HepG2 (cell line): Measurements from ENCODE around the gene IFNL1. TPM values are rescaled to one million over a fixed set of nuclear protein-coding genes. Genes with fewer than 3 reads are reported as not detected.
A peak's percentile ranks its signal among the peaks of the same experiment; 100 is the strongest.

Experiments
- ATAC-seq: fragments of 200-7000 bp; cut with Tn5 transposase; 3 replicates; pipeline ENCODE4 v1.9.1; 2020; ENCODE audit warnings: mild to moderate bottlenecking, moderate library complexity
- BruUV-seq: library from RNA; stranded (reverse); fragments of 400-500 nt; replicated peaks from 2 replicates; lab custom pipeline; 2021; lab: Mats Ljungman, UMichigan
- CTCF ChIA-PET: fragments of 300-600 bp; formaldehyde crosslinking; extraction: SDS; loops from one replicate; lab custom pipeline; 2021; ENCODE audit warnings: low total read pairs, inconsistent platforms, low intra/inter-chr PET ratio; lab: Yijun Ruan, JAX
- POLR2A ChIA-PET: fragments of 350-600 bp; sonication (Branson Sonifier 250); formaldehyde crosslinking; loops from one replicate; lab custom pipeline; 2020; ENCODE audit warnings: antibody characterized with exemption, inconsistent platforms; lab: Yijun Ruan, JAX
- DNase-seq: peaks from one replicate; pipeline ENCODE4 v3.0.0-alpha.2; 2015; ENCODE audit warnings: low spot score
- FAIRE-seq: peaks from 3 replicates; lab custom pipeline; 2011; peaks lifted over from hg19 to GRCh38; lab: Jason Lieb, UNC
- H2AFZ ChIP-seq: one replicate; pipeline ENCODE4 v1.6.1; 2011; ENCODE audit warnings: low read length, inconsistent platforms
- H3K27ac ChIP-seq: fragments of 300-600 bp; 3 replicates; pipeline ENCODE4 v1.8.0; 2011; ENCODE audit warnings: mixed run types, mild to moderate bottlenecking, mixed read lengths, low read length, inconsistent platforms; ENCODE audit not compliant: insufficient read depth; ENCODE audit errors: extremely low read length
- H3K27me3 ChIP-seq, 2 experiments: fragments of 200-600 bp in 1 of 2; 2 replicates in 1 of 2; 3 replicates in 1 of 2; pipeline versions ENCODE4 v1.6.0 to v1.8.0; 2011; ENCODE audit warnings: low read length in 2 of 2, mild to moderate bottlenecking in 2 of 2, moderate library complexity in 2 of 2, inconsistent platforms in 1 of 2; ENCODE audit not compliant: insufficient read depth in 2 of 2, control insufficient read depth in 1 of 2
- H3K36me3 ChIP-seq, 2 experiments: fragments of 200-600 bp in 1 of 2; replicated peaks in 1 of 2; 2 replicates in 1 of 2; 3 replicates in 1 of 2; pipeline versions ENCODE4 v1.5.1 to v1.8.0; 2011; ENCODE audit warnings: low read length in 2 of 2, inconsistent platforms in 1 of 2; ENCODE audit not compliant: insufficient read depth in 2 of 2, control insufficient read depth in 1 of 2
- H3K4me1 ChIP-seq: 2 replicates; pipeline ENCODE4 v1.5.1; 2012; ENCODE audit warnings: low read length, inconsistent platforms; ENCODE audit not compliant: insufficient read depth
- H3K4me2 ChIP-seq: 2 replicates; pipeline ENCODE4 v1.6.0; 2011; ENCODE audit warnings: low read depth, low read length, inconsistent platforms
- H3K4me3 ChIP-seq, 3 experiments: fragments of 200-600 bp in 1 of 3; sonication (generic), shearing (Covaris generic) in 1 of 3; replicated peaks in 1 of 3; 2 replicates each; pipeline ENCODE4 v1.5.1; 2011 to 2016; ENCODE audit warnings: low read length in 3 of 3, inconsistent platforms in 2 of 3, low read depth in 2 of 3, mild to moderate bottlenecking in 2 of 3, control low read depth in 1 of 3, mixed read lengths in 1 of 3; ENCODE audit not compliant: insufficient read depth in 1 of 3
- H3K79me2 ChIP-seq: one replicate; pipeline ENCODE4 v1.6.1; 2011; ENCODE audit warnings: low read length, inconsistent platforms; ENCODE audit not compliant: insufficient read depth
- H3K9ac ChIP-seq: 2 replicates; pipeline ENCODE4 v1.6.0; 2011; ENCODE audit warnings: mild to moderate bottlenecking, low read depth, low read length, inconsistent platforms; ENCODE audit not compliant: insufficient read depth
- H3K9me3 ChIP-seq: 2 replicates; pipeline ENCODE4 v1.5.1; 2012; ENCODE audit warnings: mild to moderate bottlenecking, low read length
- H4K20me1 ChIP-seq: 2 replicates; pipeline ENCODE4 v1.6.0; 2011; ENCODE audit warnings: inconsistent platforms, mild to moderate bottlenecking, low read length, moderate library complexity; ENCODE audit not compliant: insufficient read depth
- CEBPB ChIP-seq: IDR thresholded peaks from 2 replicates; pipeline ENCODE4 v1.6.1; 2011; ENCODE audit warnings: low read depth, low read length, improper control_type of control experiment, borderline replicate concordance
- CEBPG ChIP-seq: IDR thresholded peaks from 2 replicates; pipeline ENCODE4 v1.6.1; 2016
- CREB1 ChIP-seq, 2 experiments: fragments of 450-650 bp in 1 of 2; IDR thresholded peaks; 2 replicates each; pipeline ENCODE4 v1.6.1; 2016 to 2017; ENCODE audit warnings: control low read depth in 1 of 2, mild to moderate bottlenecking in 1 of 2, missing compliant biosample characterization in 1 of 2, missing genetic modification characterization in 1 of 2
- FOXK2 ChIP-seq: fragments of 450-650 bp; IDR thresholded peaks from 2 replicates; pipeline ENCODE4 v1.6.1; 2016
- KLF11 ChIP-seq: IDR thresholded peaks from 2 replicates; pipeline ENCODE4 v1.6.1; 2016; ENCODE audit warnings: missing compliant biosample characterization
- RAD21 ChIP-seq: fragments of 450-650 bp; formaldehyde crosslinking; IDR thresholded peaks from 2 replicates; pipeline ENCODE4 v1.5.0; 2020; ENCODE audit warnings: mild to moderate bottlenecking
- RCOR2 ChIP-seq: IDR thresholded peaks from 2 replicates; pipeline ENCODE4 v1.6.1; 2016; ENCODE audit warnings: missing biosample characterization, missing genetic modification reagents
- RXRB ChIP-seq: IDR thresholded peaks from 2 replicates; pipeline ENCODE4 v1.6.1; 2016; ENCODE audit warnings: borderline replicate concordance, missing genetic modification reagents, missing compliant biosample characterization
- SIN3B ChIP-seq: fragments of 150-350 bp; IDR thresholded peaks from 2 replicates; pipeline ENCODE4 v1.6.1; 2014; ENCODE audit warnings: low read length
- SMARCC2 ChIP-seq: fragments of 450-650 bp; IDR thresholded peaks from 2 replicates; pipeline ENCODE4 v1.6.1; 2017; ENCODE audit warnings: antibody characterized with exemption, mild to moderate bottlenecking
- TEAD3 ChIP-seq: optimal IDR thresholded peaks from 2 replicates; pipeline ENCODE3; 2016; ENCODE audit warnings: borderline replicate concordance
- ZKSCAN8 ChIP-seq: IDR thresholded peaks from 2 replicates; pipeline ENCODE4 v1.6.1; 2016; ENCODE audit warnings: borderline replicate concordance, missing genetic modification reagents, missing compliant biosample characterization
- ZNF142 ChIP-seq: sonication (generic); formaldehyde crosslinking; IDR thresholded peaks from 2 replicates; pipeline ENCODE4 v1.4.0; 2020; ENCODE audit warnings: missing genetic modification reagents
- ZNF597 ChIP-seq: sonication (generic); formaldehyde crosslinking; IDR thresholded peaks from 2 replicates; pipeline ENCODE4 v1.5.0; 2020; ENCODE audit warnings: missing genetic modification reagents
- ZNF709 ChIP-seq: sonication (generic); formaldehyde crosslinking; IDR thresholded peaks from 2 replicates; pipeline ENCODE4 v1.5.0; 2020; ENCODE audit warnings: mild to moderate bottlenecking, missing genetic modification reagents
- WGBS: methylation state at CpG from one replicate; pipeline ENCODE4 v1.1.6; 2017; ENCODE audit warnings: low lambda C conversion rate; 5-methylcytosine and 5-hydroxymethylcytosine counted together
- in situ Hi-C: cut with HindIII; loops from 2 replicates; pipeline ENCODE4 v1.10.0; 2017; ENCODE audit warnings: low pct_unique_long_range_greater_than_20kb; ENCODE audit not compliant: extremely low pct_ligation_motif_present
- intact Hi-C: fragments of 100-400 bp; cut with micrococcal nuclease; formaldehyde crosslinking; loops from one replicate; pipeline ENCODE4 v1.10.0; 2022; ENCODE audit not compliant: unreplicated experiment
- polyA plus RNA-seq, 8 experiments: library from polyadenylated mRNA; depleted of rRNA in 3 of 8; stranded (reverse) in 7 of 8; unstranded in 1 of 8; fragments of >200 nt; fragmentation: Illumina TruSeq in 4 of 8; extraction: Trizol in 4 of 8; gene quantifications; 2 replicates each; pipeline versions ENCODE4 v1.2.1 to v1.2.3, GENCODE V29; 2011 to 2016; ENCODE audit warnings: low read depth in 4 of 8, missing spikeins in 1 of 8, mixed read lengths in 1 of 8; ENCODE audit not compliant: insufficient read depth in 1 of 8
- total RNA-seq, 5 experiments: library from RNA; depleted of rRNA; stranded (reverse); fragments of >200 nt; fragmentation: Illumina TruSeq; extraction: Trizol; gene quantifications; 2 replicates each; pipeline ENCODE4 v1.2.3, GENCODE V29; 2016; ENCODE audit warnings: low read depth in 1 of 5
- TF ChIP-seq, protein P1 (sequence below): sonication (generic); formaldehyde crosslinking; IDR thresholded peaks from 2 replicates; pipeline ENCODE4 v1.4.0; 2020; ENCODE audit warnings: mild to moderate bottlenecking, missing genetic modification reagents, borderline replicate concordance

Gene IFNL1
- total and polyA plus RNA-seq, 2 of the 13 experiments (the other 11 are each of a cell fraction or from before 2014, with no cell fraction given) = not detected

GRCh38 chr19:39277598-39277997 is 18.6 kb upstream of the IFNL1 start:
- H3K9ac ChIP-seq = no peak overlapping the region
- no peak overlapping the region for H2AFZ ChIP-seq
- no peaks in the 10 kb centered on the region for H3K36me3 ChIP-seq
- POLR2A ChIA-PET = no interaction called here
- intact Hi-C loops (no loop called here), in situ Hi-C loops (no loop called here)
- no peak overlapping the region for H3K4me3 ChIP-seq
- DNase-seq = peak; percentile 77
- H3K27me3 ChIP-seq = no peaks in the 10 kb centered on the region; a peak in 1 of 5 replicates
- H4K20me1 ChIP-seq = no peaks in the 10 kb centered on the region
- no peaks in the 10 kb centered on the region for H3K9me3 ChIP-seq
- BruUV-seq = no TSS peak
- no peaks in the 10 kb centered on the region for H3K79me2 ChIP-seq
- FAIRE-seq = peak; percentile 81
- CTCF ChIA-PET = no interaction called here
- peak overlapping the region; percentile 40 for H3K4me2 ChIP-seq
- H3K4me1 ChIP-seq = peaks cover 6% of the 10 kb centered on the region
- ATAC-seq = peak; percentile 92
- H3K27ac ChIP-seq = no peak overlapping the region
- 28% methylated on average over 7 of the region's 7 CpGs for WGBS
- TF ChIP-seq ZKSCAN8 (CRISPR knock-in tag) = no peak
- TF ChIP-seq RCOR2 (CRISPR knock-in tag) = no peak
- no peak for TF ChIP-seq ZNF142 (CRISPR knock-in tag)
- peak; percentile 85 for TF ChIP-seq CEBPB
- TF ChIP-seq CEBPG (CRISPR knock-in tag) = peak; percentile 66
- TF ChIP-seq RXRB (CRISPR knock-in tag) = no peak
- no peak for TF ChIP-seq ZNF709 (CRISPR knock-in tag)
- TF ChIP-seq CREB1 (IDR thresholded peaks at IDR 0.05) = no peak
- no peak for TF ChIP-seq CREB1 (CRISPR knock-in tag; IDR thresholded peaks at IDR 0.05)
- no peak for TF ChIP-seq KLF11
- no peak for TF ChIP-seq SMARCC2
- no peak for TF ChIP-seq SIN3B
- TF ChIP-seq RAD21 (CRISPR knock-in tag) = no peak
- no peak for TF ChIP-seq FOXK2
- TF ChIP-seq, protein P1, sequence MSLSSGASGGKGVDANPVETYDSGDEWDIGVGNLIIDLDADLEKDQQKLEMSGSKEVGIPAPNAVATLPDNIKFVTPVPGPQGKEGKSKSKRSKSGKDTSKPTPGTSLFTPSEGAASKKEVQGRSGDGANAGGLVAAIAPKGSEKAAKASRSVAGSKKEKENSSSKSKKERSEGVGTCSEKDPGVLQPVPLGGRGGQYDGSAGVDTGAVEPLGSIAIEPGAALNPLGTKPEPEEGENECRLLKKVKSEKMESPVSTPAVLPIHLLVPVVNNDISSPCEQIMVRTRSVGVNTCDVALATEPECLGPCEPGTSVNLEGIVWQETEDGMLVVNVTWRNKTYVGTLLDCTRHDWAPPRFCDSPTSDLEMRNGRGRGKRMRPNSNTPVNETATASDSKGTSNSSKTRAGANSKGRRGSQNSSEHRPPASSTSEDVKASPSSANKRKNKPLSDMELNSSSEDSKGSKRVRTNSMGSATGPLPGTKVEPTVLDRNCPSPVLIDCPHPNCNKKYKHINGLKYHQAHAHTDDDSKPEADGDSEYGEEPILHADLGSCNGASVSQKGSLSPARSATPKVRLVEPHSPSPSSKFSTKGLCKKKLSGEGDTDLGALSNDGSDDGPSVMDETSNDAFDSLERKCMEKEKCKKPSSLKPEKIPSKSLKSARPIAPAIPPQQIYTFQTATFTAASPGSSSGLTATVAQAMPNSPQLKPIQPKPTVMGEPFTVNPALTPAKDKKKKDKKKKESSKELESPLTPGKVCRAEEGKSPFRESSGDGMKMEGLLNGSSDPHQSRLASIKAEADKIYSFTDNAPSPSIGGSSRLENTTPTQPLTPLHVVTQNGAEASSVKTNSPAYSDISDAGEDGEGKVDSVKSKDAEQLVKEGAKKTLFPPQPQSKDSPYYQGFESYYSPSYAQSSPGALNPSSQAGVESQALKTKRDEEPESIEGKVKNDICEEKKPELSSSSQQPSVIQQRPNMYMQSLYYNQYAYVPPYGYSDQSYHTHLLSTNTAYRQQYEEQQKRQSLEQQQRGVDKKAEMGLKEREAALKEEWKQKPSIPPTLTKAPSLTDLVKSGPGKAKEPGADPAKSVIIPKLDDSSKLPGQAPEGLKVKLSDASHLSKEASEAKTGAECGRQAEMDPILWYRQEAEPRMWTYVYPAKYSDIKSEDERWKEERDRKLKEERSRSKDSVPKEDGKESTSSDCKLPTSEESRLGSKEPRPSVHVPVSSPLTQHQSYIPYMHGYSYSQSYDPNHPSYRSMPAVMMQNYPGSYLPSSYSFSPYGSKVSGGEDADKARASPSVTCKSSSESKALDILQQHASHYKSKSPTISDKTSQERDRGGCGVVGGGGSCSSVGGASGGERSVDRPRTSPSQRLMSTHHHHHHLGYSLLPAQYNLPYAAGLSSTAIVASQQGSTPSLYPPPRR (CRISPR knock-in tag) = no peak
- TF ChIP-seq TEAD3 (CRISPR knock-in tag) = peak; percentile 21
- no peak for TF ChIP-seq ZNF597 (CRISPR knock-in tag)
